CD14-positive monocyte (primary cell): ENCODE data around the gene PPFIA4. TPM values are rescaled to one million over a fixed set of nuclear protein-coding genes. Genes with fewer than 3 reads are reported as not detected.

Experiments
- DNase-seq, 3 donors: peaks; one replicate each; pipeline ENCODE4 v3.0.0-alpha.2; 2011 to 2022
- H2AFZ ChIP-seq: 2 replicates; pipeline ENCODE4 v1.6.0; 2012; ENCODE audit warnings: mild to moderate bottlenecking, low read depth, low read length, inconsistent platforms; ENCODE audit not compliant: insufficient read depth, poor library complexity, severe bottlenecking
- H3K27ac ChIP-seq, 2 donors: 1 replicate in 1 of 2; 2 replicates in 1 of 2; pipeline ENCODE4 v1.5.1; 2012 to 2013; ENCODE audit warnings: low read length in 2 of 2, control low read depth in 1 of 2, inconsistent platforms in 1 of 2, low read depth in 1 of 2, mild to moderate bottlenecking in 1 of 2
- H3K27me3 ChIP-seq, 2 donors: one replicate each; pipeline versions ENCODE4 v1.6.0 to v1.6.1; 2011 to 2013; ENCODE audit warnings: low read length in 2 of 2; ENCODE audit not compliant: control insufficient read depth in 2 of 2, insufficient read depth in 2 of 2
- H3K36me3 ChIP-seq, 2 donors: replicated peaks in 1 of 2; 1 replicate in 1 of 2; 2 replicates in 1 of 2; pipeline versions ENCODE4 v1.5.1 to v1.6.1; 2012 to 2013; ENCODE audit warnings: low read length in 2 of 2, control low read depth in 1 of 2, inconsistent platforms in 1 of 2, mild to moderate bottlenecking in 1 of 2; ENCODE audit not compliant: insufficient read depth in 2 of 2, control insufficient read depth in 1 of 2
- H3K4me1 ChIP-seq, 2 donors: 1 replicate in 1 of 2; 2 replicates in 1 of 2; pipeline versions ENCODE4 v1.5.1 to v1.6.1; 2012 to 2013; ENCODE audit warnings: low read length in 2 of 2, control low read depth in 1 of 2, inconsistent platforms in 1 of 2, mild to moderate bottlenecking in 1 of 2, moderate library complexity in 1 of 2; ENCODE audit not compliant: insufficient read depth in 2 of 2, control insufficient read depth in 1 of 2
- H3K4me2 ChIP-seq: replicated peaks from 2 replicates; pipeline ENCODE3; 2012; ENCODE audit warnings: low read length, moderate library complexity, mild to moderate bottlenecking; ENCODE audit not compliant: poor library complexity, severe bottlenecking; ENCODE audit errors: extremely low read depth
- H3K4me3 ChIP-seq, 3 experiments: fragments of 200-600 bp in 1 of 3; sonication (generic) in 1 of 3; replicated peaks in 1 of 3; 1 replicate in 2 of 3; 2 replicates in 1 of 3; pipeline ENCODE4 v1.5.1; 2011 to 2013; ENCODE audit warnings: low read length in 3 of 3, mild to moderate bottlenecking in 3 of 3, control low read depth in 2 of 3, low read depth in 2 of 3, inconsistent platforms in 1 of 3, moderate library complexity in 1 of 3
- H3K79me2 ChIP-seq: 2 replicates; pipeline ENCODE4 v1.6.0; 2012; ENCODE audit warnings: mild to moderate bottlenecking, control low read depth, inconsistent platforms, low read length, moderate library complexity; ENCODE audit not compliant: insufficient read depth
- H3K9ac ChIP-seq: 2 replicates; pipeline ENCODE4 v1.6.0; 2017; ENCODE audit warnings: low read length, mild to moderate bottlenecking; ENCODE audit not compliant: insufficient read depth, poor library complexity, severe bottlenecking
- H3K9me3 ChIP-seq, 2 donors: replicated peaks in 1 of 2; 1 replicate in 1 of 2; 2 replicates in 1 of 2; pipeline versions ENCODE4 v1.5.1 to v1.6.1; 2012 to 2013; ENCODE audit warnings: low read length in 2 of 2, control low read depth in 1 of 2; ENCODE audit not compliant: control insufficient read depth in 1 of 2, insufficient read depth in 1 of 2
- H4K20me1 ChIP-seq: 2 replicates; pipeline ENCODE4 v1.6.0; 2012; ENCODE audit warnings: mild to moderate bottlenecking, low read length, control low read depth, moderate library complexity; ENCODE audit not compliant: insufficient read depth
- H3K27ac Mint-ChIP-seq, 7 donors: one replicate each; pipeline ENCODE4 v1.8.0; 2020; ENCODE audit warnings: mild to moderate bottlenecking in 7 of 7, mixed read lengths in 7 of 7, moderate library complexity in 6 of 7, inconsistent platforms in 2 of 7
- H3K27me3 Mint-ChIP-seq, 3 donors: one replicate each; pipeline ENCODE4 v1.8.0; 2021 to 2022; ENCODE audit warnings: low read depth in 3 of 3, mild to moderate bottlenecking in 3 of 3, mixed read lengths in 3 of 3, moderate library complexity in 3 of 3, inconsistent platforms in 1 of 3
- H3K36me3 Mint-ChIP-seq, 2 donors: one replicate each; pipeline ENCODE4 v1.8.0; 2020; ENCODE audit warnings: mixed read lengths in 2 of 2, inconsistent platforms in 1 of 2, mild to moderate bottlenecking in 1 of 2
- H3K4me1 Mint-ChIP-seq: one replicate; pipeline ENCODE4 v1.8.0; 2020; ENCODE audit warnings: mild to moderate bottlenecking, mixed read lengths
- H3K4me3 Mint-ChIP-seq, 2 donors: one replicate each; pipeline ENCODE4 v1.8.0; 2020; ENCODE audit warnings: mild to moderate bottlenecking in 2 of 2, mixed read lengths in 2 of 2, moderate library complexity in 1 of 2
- H3K9me3 Mint-ChIP-seq, 7 donors: one replicate each; pipeline ENCODE4 v1.8.0; 2020 to 2022; ENCODE audit warnings: mixed read lengths in 7 of 7, mild to moderate bottlenecking in 6 of 7, moderate library complexity in 6 of 7, inconsistent platforms in 2 of 7
- WGBS: methylation state at CpG from one replicate; pipeline ENCODE4 v1.1.5; 2013; ENCODE audit warnings: missing lambda C conversion rate; ENCODE audit not compliant: insufficient coverage; 5-methylcytosine and 5-hydroxymethylcytosine counted together
- intact Hi-C, 2 donors: fragments of 100-400 bp; cut with micrococcal nuclease; formaldehyde crosslinking; loops; one replicate each; pipeline versions ENCODE4 v1.15.0 to v1.15.1; 2023
- polyA plus RNA-seq, 3 donors: library from polyadenylated mRNA; depleted of rRNA in 1 of 3; unstranded in 2 of 3; stranded (reverse) in 1 of 3; fragments of 300-500 nt in 2 of 3; fragments of >200 nt in 1 of 3; fragmentation: Illumina TruSeq in 2 of 3; gene quantifications; 1 replicate in 2 of 3; 2 replicates in 1 of 3; pipeline ENCODE4 v1.2.3, GENCODE V29; 2012 to 2021
- TF ChIP-seq, protein P1 (sequence below): fragments of 200-600 bp; IDR thresholded peaks from one replicate; pipeline ENCODE4 v1.8.0; 2022; ENCODE audit warnings: antibody characterized with exemption, mild to moderate bottlenecking

Gene PPFIA4
- polyA plus RNA-seq, 3 donors, result 0.52 to 1.0 (median 0.97) TPM

DNA sequence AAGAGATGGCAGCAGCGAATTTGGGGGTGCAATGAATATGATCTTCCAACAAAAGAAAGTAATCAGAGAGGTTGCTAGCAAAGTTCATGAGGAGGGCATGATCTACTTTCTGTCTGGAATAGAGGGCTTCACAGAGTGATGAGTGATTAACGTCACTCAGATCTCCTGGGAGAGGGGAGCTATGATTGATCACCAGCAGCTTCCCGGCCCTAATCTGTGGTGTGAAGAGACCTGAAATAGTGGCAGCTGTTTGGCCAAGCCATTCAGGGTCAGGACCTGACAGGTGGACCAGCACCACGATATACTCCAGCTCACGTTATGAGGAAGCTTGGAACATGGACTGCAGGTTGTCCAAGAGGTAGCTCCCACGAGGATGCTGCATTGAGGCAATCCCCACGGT, 39.0 kb upstream of the PPFIA4 start:
- intact Hi-C loops, result no loop called here
- no peaks in the 10 kb centered on the region for H3K36me3 ChIP-seq
- H2AFZ ChIP-seq, result no peak overlapping the region
- H3K27me3 ChIP-seq, result no peaks in the 10 kb centered on the region
- whole genome bisulfite sequencing, result 93% methylated on average over 7 of the region's 7 CpGs
- no peak overlapping the region for H3K9ac ChIP-seq
- H3K36me3 Mint-ChIP-seq, result no peaks in the 10 kb centered on the region
- peaks cover 57% of the 10 kb centered on the region for H3K4me1 Mint-ChIP-seq
- TF ChIP-seq, protein P1, sequence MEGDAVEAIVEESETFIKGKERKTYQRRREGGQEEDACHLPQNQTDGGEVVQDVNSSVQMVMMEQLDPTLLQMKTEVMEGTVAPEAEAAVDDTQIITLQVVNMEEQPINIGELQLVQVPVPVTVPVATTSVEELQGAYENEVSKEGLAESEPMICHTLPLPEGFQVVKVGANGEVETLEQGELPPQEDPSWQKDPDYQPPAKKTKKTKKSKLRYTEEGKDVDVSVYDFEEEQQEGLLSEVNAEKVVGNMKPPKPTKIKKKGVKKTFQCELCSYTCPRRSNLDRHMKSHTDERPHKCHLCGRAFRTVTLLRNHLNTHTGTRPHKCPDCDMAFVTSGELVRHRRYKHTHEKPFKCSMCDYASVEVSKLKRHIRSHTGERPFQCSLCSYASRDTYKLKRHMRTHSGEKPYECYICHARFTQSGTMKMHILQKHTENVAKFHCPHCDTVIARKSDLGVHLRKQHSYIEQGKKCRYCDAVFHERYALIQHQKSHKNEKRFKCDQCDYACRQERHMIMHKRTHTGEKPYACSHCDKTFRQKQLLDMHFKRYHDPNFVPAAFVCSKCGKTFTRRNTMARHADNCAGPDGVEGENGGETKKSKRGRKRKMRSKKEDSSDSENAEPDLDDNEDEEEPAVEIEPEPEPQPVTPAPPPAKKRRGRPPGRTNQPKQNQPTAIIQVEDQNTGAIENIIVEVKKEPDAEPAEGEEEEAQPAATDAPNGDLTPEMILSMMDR, result no peak
- H3K4me3 ChIP-seq, result no peak overlapping the region
- H4K20me1 ChIP-seq, result no peaks in the 10 kb centered on the region
- no peaks in the 10 kb centered on the region for H3K79me2 ChIP-seq
- H3K27me3 Mint-ChIP-seq, result no peaks in the 10 kb centered on the region
- H3K9me3 ChIP-seq, result no peaks in the 10 kb centered on the region
- peaks cover 42 to 47% of the 10 kb centered on the region in 2 donors for H3K4me1 ChIP-seq
- no peak overlapping the region for H3K4me2 ChIP-seq
- DNase-seq, result no peak
- H3K9me3 Mint-ChIP-seq, result peaks cover 0 to 9% (median 0%) of the 10 kb centered on the region in 7 donors
- no peak overlapping the region for H3K27ac ChIP-seq
- no peak overlapping the region for H3K27ac Mint-ChIP-seq
- no peak overlapping the region for H3K4me3 Mint-ChIP-seq

DNA sequence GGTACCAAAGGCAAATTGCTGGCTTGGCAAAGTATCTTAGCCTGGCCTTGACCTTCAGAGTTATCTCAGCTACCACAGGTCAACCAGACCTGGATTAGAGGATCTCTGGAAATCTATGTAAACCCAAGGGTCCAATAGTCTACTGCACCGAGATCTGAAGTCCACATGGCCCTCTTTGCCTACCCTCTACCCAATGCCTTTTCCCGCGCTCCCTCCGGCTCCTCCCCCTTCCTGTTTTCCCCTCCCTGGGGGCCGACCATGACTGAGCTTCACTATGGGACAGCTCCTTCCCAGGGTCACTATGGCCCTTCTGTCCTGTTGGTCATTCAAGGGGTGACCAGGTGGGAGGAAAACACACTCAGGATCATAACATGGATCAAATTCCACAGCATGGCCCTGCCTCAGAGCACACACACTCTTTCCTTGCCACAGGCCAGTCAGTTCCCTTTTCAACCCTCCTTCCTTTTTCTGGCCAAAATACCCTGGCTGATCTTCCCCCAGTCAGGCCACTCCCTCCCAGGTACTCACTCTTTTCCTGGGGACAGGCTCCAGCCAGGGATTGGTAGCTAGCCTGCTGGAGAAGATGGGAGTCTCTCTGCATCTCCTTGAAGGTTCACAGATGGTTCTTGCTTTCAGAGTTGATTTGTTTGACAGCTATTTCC, 38.2 kb upstream of the PPFIA4 start:
- H3K4me3 Mint-ChIP-seq, result peak overlapping the region; percentile 38 to 68
- peak overlapping the region in 1 of 3 experiments; percentile 40 for H3K4me3 ChIP-seq
- peaks cover 51% of the 10 kb centered on the region for H3K4me1 Mint-ChIP-seq

More for the DNA sequence above, 38.2 kb upstream of the PPFIA4 start:
- Mint-ChIP-seq H3K27ac (peak overlapping the region in 6 of 7 donors; percentile 31 to 70 (median 60)), H3K27me3 (peaks cover 0 to 1% (median 0%) of the 10 kb centered on the region in 3 donors), H3K36me3 (no peaks in the 10 kb centered on the region), H3K9me3 (peaks cover 0 to 9% (median 0%) of the 10 kb centered on the region in 7 donors)
- DNase-seq, result peak; percentile 23 to 53 (median 41)
- no peak overlapping the region for H3K27ac ChIP-seq
- 40% methylated on average over 1 of the region's 5 CpGs for WGBS
- H3K4me2 ChIP-seq, result peak overlapping the region; percentile 43
- no peaks in the 10 kb centered on the region for H3K27me3 ChIP-seq
- H3K9me3 ChIP-seq, result no peaks in the 10 kb centered on the region
- no peaks in the 10 kb centered on the region for H4K20me1 ChIP-seq
- intact Hi-C loops, result no loop called here
- H3K4me1 ChIP-seq, result peaks cover 34 to 41% of the 10 kb centered on the region in 2 donors
- H3K79me2 ChIP-seq, result no peaks in the 10 kb centered on the region
- H3K36me3 ChIP-seq, result no peaks in the 10 kb centered on the region
- no peak overlapping the region for H3K9ac ChIP-seq
- TF ChIP-seq, protein P1, result no peak
- H2AFZ ChIP-seq, result peak overlapping the region; percentile 64
